Skeletal muscle satellite cell (primary cell): ENCODE measurements around the gene ALK.

Source experiments
- H3K27me3 ChIP-seq: 2 replicates; pipeline ENCODE4 v1.7.0; 2013; ENCODE audit warnings: low read length; ENCODE audit not compliant: control insufficient read depth, insufficient read depth
- H3K36me3 ChIP-seq: 2 replicates; pipeline ENCODE4 v1.7.0; 2013; ENCODE audit warnings: mild to moderate bottlenecking, control low read depth, low read length; ENCODE audit not compliant: insufficient read depth
- H3K4me1 ChIP-seq: 2 replicates; pipeline ENCODE4 v1.7.0; 2013; ENCODE audit warnings: low read length; ENCODE audit not compliant: control insufficient read depth, insufficient read depth
- H3K4me2 ChIP-seq: 2 replicates; pipeline ENCODE4 v1.7.0; 2013; ENCODE audit warnings: mild to moderate bottlenecking, low read length
- H3K4me3 ChIP-seq: 2 replicates; pipeline ENCODE4 v1.7.0; 2013; ENCODE audit warnings: low read length
- H3K9ac ChIP-seq: 2 replicates; pipeline ENCODE4 v1.7.0; 2013; ENCODE audit warnings: mild to moderate bottlenecking, low read depth, low read length, moderate library complexity
- H3K9me3 ChIP-seq: replicated peaks from 2 replicates; pipeline ENCODE4 v1.7.0; 2013; ENCODE audit warnings: mild to moderate bottlenecking, control low read depth, low read length

The ALK gene

GRCh38 chr2:29872870-29873269 is 48.5 kb downstream of the ALK start:
- Histone ChIP-seq H3K9me3 (no peaks in the 10 kb centered on the region), H3K4me2 (no peak overlapping the region), H3K27me3 (peaks cover 8% of the 10 kb centered on the region), H3K4me1 (no peaks in the 10 kb centered on the region), H3K9ac (no peak overlapping the region), H3K36me3 (no peaks in the 10 kb centered on the region), H3K4me3 (no peak overlapping the region)

DNA sequence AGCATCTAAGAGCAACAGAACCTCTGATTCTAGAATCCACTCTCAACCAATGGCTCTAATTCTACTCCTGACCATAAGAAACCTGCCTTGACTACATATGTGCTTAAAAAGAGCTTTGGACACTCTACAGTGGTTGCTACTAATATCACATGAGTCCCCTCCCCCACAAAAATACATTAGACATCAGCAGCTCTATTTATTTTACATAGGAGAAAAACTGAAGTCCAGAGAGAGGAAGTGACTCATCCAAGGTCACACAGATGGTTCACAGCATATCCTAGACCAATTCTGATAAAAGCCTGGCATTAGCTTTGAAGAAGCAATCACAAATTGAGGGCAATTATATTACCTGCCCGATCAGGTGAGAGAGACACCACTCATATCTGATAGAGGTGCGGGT is 49.8 kb downstream of the ALK start:
- H3K36me3 ChIP-seq: no peaks in the 10 kb centered on the region
- H3K27me3 ChIP-seq: peaks cover 8% of the 10 kb centered on the region
- no peak overlapping the region for H3K4me2 ChIP-seq
- no peak overlapping the region for H3K4me3 ChIP-seq
- no peaks in the 10 kb centered on the region for H3K4me1 ChIP-seq
- no peaks in the 10 kb centered on the region for H3K9me3 ChIP-seq
- no peak overlapping the region for H3K9ac ChIP-seq

GRCh38 chr2:29865512-29865911 is 55.9 kb downstream of the ALK start:
- Histone ChIP-seq H3K36me3 (no peaks in the 10 kb centered on the region), H3K9ac (no peak overlapping the region), H3K9me3 (no peaks in the 10 kb centered on the region), H3K27me3 (peaks cover 10% of the 10 kb centered on the region), H3K4me1 (no peaks in the 10 kb centered on the region), H3K4me3 (no peak overlapping the region), H3K4me2 (no peak overlapping the region)

GRCh38 chr2:29864988-29865387 is 56.4 kb downstream of the ALK start:
- no peaks in the 10 kb centered on the region for H3K9me3 ChIP-seq
- no peak overlapping the region for H3K4me2 ChIP-seq
- H3K4me3 ChIP-seq: no peak overlapping the region

GRCh38 chr2:29855924-29856639 is 65.3 kb downstream of the ALK start:
- no peak overlapping the region for H3K9ac ChIP-seq
- H3K36me3 ChIP-seq: no peaks in the 10 kb centered on the region
- no peaks in the 10 kb centered on the region for H3K4me1 ChIP-seq
- no peaks in the 10 kb centered on the region for H3K9me3 ChIP-seq
- no peak overlapping the region for H3K4me3 ChIP-seq
- H3K27me3 ChIP-seq: peaks cover 20% of the 10 kb centered on the region
- H3K4me2 ChIP-seq: no peak overlapping the region

More at GRCh38 chr2:29864988-29865387, 56.4 kb downstream of the ALK start:
- Histone ChIP-seq H3K9ac (no peak overlapping the region), H3K36me3 (no peaks in the 10 kb centered on the region), H3K27me3 (peaks cover 10% of the 10 kb centered on the region), H3K4me1 (no peaks in the 10 kb centered on the region)

GRCh38 chr2:29850794-29851193 is 70.6 kb downstream of the ALK start:
- Histone ChIP-seq H3K9ac (no peak overlapping the region), H3K9me3 (no peaks in the 10 kb centered on the region), H3K4me2 (no peak overlapping the region), H3K4me3 (no peak overlapping the region), H3K4me1 (no peaks in the 10 kb centered on the region), H3K36me3 (no peaks in the 10 kb centered on the region), H3K27me3 (no peaks in the 10 kb centered on the region)

DNA sequence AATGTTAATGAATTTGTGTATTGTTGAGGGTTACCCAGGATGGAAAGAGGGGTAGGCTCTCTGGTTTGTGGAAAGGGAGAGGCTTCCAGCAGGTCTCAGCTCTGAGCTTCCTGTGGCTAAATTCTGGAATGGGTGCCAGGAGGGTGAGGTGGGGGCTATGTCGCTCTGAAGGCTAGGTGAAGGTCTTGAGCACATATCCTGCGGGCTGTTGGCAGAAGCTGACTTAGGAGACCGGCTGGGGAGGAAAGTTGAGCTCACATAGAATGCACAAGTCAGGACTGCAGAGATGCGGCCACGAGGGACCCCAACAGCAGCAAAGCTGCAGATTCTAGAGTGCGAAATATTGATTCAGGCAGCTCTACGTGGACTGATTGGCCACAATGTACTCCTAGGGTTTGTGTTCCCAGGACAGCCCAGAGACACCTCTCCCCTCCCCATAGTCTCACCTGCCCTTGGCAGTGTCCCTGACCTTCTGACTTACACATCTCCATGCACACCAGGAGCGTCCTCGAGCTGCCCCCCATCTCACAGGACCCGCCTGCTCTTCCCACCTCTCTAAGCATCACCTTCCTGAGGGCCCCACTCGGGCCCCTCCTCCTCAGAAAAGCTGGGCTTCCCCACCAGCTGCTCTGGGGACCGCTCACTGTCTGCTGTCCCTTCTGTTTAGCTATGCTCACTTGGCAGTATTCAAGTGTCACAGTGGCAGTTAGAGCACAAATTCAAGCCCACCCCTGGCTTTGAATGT is 72.6 kb downstream of the ALK start:
- H3K4me3 ChIP-seq: no peak overlapping the region
- H3K36me3 ChIP-seq: no peaks in the 10 kb centered on the region
- H3K4me1 ChIP-seq: peaks cover 7% of the 10 kb centered on the region
- H3K9ac ChIP-seq: no peak overlapping the region
- H3K27me3 ChIP-seq: no peaks in the 10 kb centered on the region
- H3K4me2 ChIP-seq: no peak overlapping the region
- H3K9me3 ChIP-seq: no peaks in the 10 kb centered on the region

DNA sequence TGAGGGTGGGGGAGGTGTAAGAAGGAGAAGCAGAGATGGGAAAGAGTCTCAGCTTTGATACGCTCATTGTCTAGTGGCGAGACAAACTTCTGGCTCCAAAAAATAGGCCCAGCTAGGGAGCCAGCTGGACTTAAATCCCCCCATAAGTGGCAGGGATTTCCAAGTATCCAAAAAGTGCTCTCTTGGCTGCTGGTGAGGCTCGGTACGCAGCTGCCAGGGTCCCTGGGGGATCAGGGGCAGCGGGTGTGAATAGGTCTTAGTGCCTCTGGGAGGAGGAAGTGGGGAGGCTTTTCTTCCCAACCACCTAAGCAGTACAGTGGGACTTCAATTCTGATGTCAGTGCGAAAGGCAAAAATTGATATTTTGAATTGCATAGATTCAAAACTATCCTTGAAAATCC is 73.5 kb downstream of the ALK start:
- Histone ChIP-seq H3K27me3 (peaks cover under 1% of the 10 kb centered on the region), H3K4me3 (no peak overlapping the region), H3K36me3 (no peaks in the 10 kb centered on the region), H3K9ac (no peak overlapping the region), H3K9me3 (no peaks in the 10 kb centered on the region), H3K4me2 (no peak overlapping the region), H3K4me1 (peaks cover 7% of the 10 kb centered on the region)

GRCh38 chr2:29844713-29845326 is 76.6 kb downstream of the ALK start:
- Histone ChIP-seq H3K27me3 (peaks cover 11% of the 10 kb centered on the region), H3K36me3 (no peaks in the 10 kb centered on the region), H3K4me2 (no peak overlapping the region), H3K4me1 (peaks cover 7% of the 10 kb centered on the region), H3K4me3 (no peak overlapping the region), H3K9me3 (no peaks in the 10 kb centered on the region), H3K9ac (no peak overlapping the region)

GRCh38 chr2:29841386-29842004 is 79.9 kb downstream of the ALK start:
- no peak overlapping the region for H3K9ac ChIP-seq
- no peak overlapping the region for H3K4me3 ChIP-seq
- peaks cover 11% of the 10 kb centered on the region for H3K27me3 ChIP-seq
- peaks cover 7% of the 10 kb centered on the region for H3K4me1 ChIP-seq
- no peaks in the 10 kb centered on the region for H3K9me3 ChIP-seq
- H3K4me2 ChIP-seq: no peak overlapping the region
- no peaks in the 10 kb centered on the region for H3K36me3 ChIP-seq

GRCh38 chr2:29839306-29839705 is 82.1 kb downstream of the ALK start:
- Histone ChIP-seq H3K4me1 (no peaks in the 10 kb centered on the region), H3K27me3 (peaks cover 11% of the 10 kb centered on the region), H3K4me2 (no peak overlapping the region), H3K4me3 (no peak overlapping the region), H3K9ac (no peak overlapping the region), H3K9me3 (no peaks in the 10 kb centered on the region), H3K36me3 (no peaks in the 10 kb centered on the region)
